HepG2 (cell line): Measurements from ENCODE around the gene GHRH.

ENCODE experiments used
- HMGA1 ChIP-seq: sonication (generic); formaldehyde crosslinking; conservative IDR thresholded peaks from 2 replicates; pipeline ENCODE4 v1.4.0; 2020; ENCODE audit warnings: missing genetic modification reagents
- HNRNPH1 ChIP-seq: fragments of 200-400 bp; formaldehyde crosslinking; optimal IDR thresholded peaks from 2 replicates; pipeline ENCODE3; 2017; ENCODE audit warnings: mild to moderate bottlenecking, low read depth, low read length
- ZBTB7A ChIP-seq: sonication (generic); formaldehyde crosslinking; IDR thresholded peaks from 2 replicates; pipeline ENCODE4 v1.8.0; 2022; ENCODE audit warnings: mild to moderate bottlenecking, missing genetic modification reagents
- ZFAT ChIP-seq: sonication (generic); formaldehyde crosslinking; conservative IDR thresholded peaks from 2 replicates; pipeline ENCODE4 v1.8.1; 2023; ENCODE audit warnings: missing genetic modification reagents, inconsistent platforms

DNA sequence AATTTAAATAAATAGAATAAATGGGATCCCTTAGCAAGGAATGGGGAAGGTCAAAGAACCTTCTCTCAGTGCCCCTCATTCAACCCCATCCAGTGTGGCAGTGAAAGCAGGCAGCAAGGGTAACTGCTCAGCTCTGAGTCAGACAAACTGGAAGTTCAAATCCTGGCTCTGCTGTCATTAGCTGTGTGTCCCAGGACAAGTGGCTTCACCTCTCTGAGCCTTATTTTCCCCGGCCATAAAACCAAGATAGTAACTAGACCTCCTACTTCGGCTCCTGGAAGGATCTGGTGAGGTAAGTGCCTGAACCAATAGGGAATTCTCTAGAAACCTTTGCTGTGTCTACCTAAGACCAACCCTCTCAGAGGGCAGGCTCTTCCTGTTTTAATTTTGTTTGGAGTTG is 4.1 kb downstream of the GHRH start:
- TF ChIP-seq ZBTB7A (CRISPR knock-in tag) = no peak
- no peak for TF ChIP-seq HMGA1
- no peak for TF ChIP-seq HNRNPH1
- TF ChIP-seq ZFAT (CRISPR knock-in tag) = no peak
